GM23338 (cell line): ENCODE results near the gene EXTL1. TPM values are rescaled to one million over a fixed set of nuclear protein-coding genes. Genes with fewer than 3 reads are reported as not detected.

Experiments
- ATAC-seq: fragments of 200-7000 bp; cut with Tn5 transposase; 3 replicates; pipeline ENCODE4 v1.9.1; 2020
- DNase-seq: peaks from one replicate; pipeline ENCODE4 v3.0.0-alpha.2; 2015; ENCODE audit warnings: low spot score
- H2AFZ ChIP-seq: fragments of 200-600 bp; sonication (generic); 2 replicates; pipeline ENCODE4 v1.8.0; 2016; ENCODE audit warnings: antibody characterized with exemption, mild to moderate bottlenecking, moderate library complexity
- H3F3A ChIP-seq: fragments of 200-600 bp; sonication (generic); replicated peaks from 2 replicates; pipeline ENCODE4 v1.8.0; 2017; ENCODE audit warnings: antibody characterized with exemption, mixed run types, low read depth
- H3K27ac ChIP-seq: fragments of 200-600 bp; sonication (generic); 2 replicates; pipeline ENCODE4 v1.6.1; 2016; ENCODE audit warnings: low read depth
- H3K27me3 ChIP-seq: fragments of 200-600 bp; sonication (generic); 2 replicates; pipeline ENCODE4 v1.8.0; 2016; ENCODE audit warnings: mild to moderate bottlenecking, mixed run types, moderate library complexity; ENCODE audit not compliant: insufficient read depth
- H3K36me3 ChIP-seq: fragments of 200-600 bp; sonication (generic); 2 replicates; pipeline ENCODE4 v1.8.0; 2016; ENCODE audit warnings: mild to moderate bottlenecking; ENCODE audit not compliant: insufficient read depth
- H3K4me1 ChIP-seq: fragments of 200-600 bp; sonication (generic); 2 replicates; pipeline ENCODE4 v1.8.0; 2016; ENCODE audit warnings: mild to moderate bottlenecking, moderate library complexity; ENCODE audit not compliant: insufficient read depth
- H3K4me2 ChIP-seq: fragments of 200-600 bp; sonication (generic); 2 replicates; pipeline ENCODE4 v1.7.1; 2017; ENCODE audit warnings: mixed run types
- H3K4me3 ChIP-seq: fragments of 200-600 bp; sonication (generic); 2 replicates; pipeline ENCODE4 v1.6.1; 2016; ENCODE audit warnings: mixed run types
- H3K79me2 ChIP-seq: fragments of 200-600 bp; sonication (generic); replicated peaks from 2 replicates; pipeline ENCODE4 v1.8.0; 2017; ENCODE audit warnings: mild to moderate bottlenecking; ENCODE audit not compliant: insufficient read depth
- H3K9me2 ChIP-seq: fragments of 200-600 bp; sonication (generic); 2 replicates; pipeline ENCODE4 v1.8.0; 2017; ENCODE audit not compliant: insufficient read depth
- H4K20me1 ChIP-seq: fragments of 200-600 bp; sonication (generic); replicated peaks from 2 replicates; pipeline ENCODE4 v1.8.0; 2017; ENCODE audit warnings: mild to moderate bottlenecking; ENCODE audit not compliant: insufficient read depth
- H3K27ac Mint-ChIP-seq: 2 replicates; pipeline ENCODE4 v1.8.0; 2020; ENCODE audit warnings: inconsistent platforms, mild to moderate bottlenecking, moderate library complexity, mixed read lengths
- H3K27me3 Mint-ChIP-seq: 3 replicates; pipeline ENCODE4 v1.8.0; 2022; ENCODE audit warnings: low read depth, mild to moderate bottlenecking, moderate library complexity, mixed read lengths, inconsistent platforms; ENCODE audit not compliant: insufficient read depth, poor library complexity
- H3K36me3 Mint-ChIP-seq: 3 replicates; pipeline ENCODE4 v1.8.0; 2021; ENCODE audit warnings: low read depth, mild to moderate bottlenecking, inconsistent platforms, moderate library complexity, mixed read lengths
- H3K4me1 Mint-ChIP-seq: 3 replicates; pipeline ENCODE4 v1.8.0; 2020; ENCODE audit warnings: mild to moderate bottlenecking, inconsistent platforms, mixed read lengths
- H3K4me3 Mint-ChIP-seq: 3 replicates; pipeline ENCODE4 v1.8.0; 2021; ENCODE audit warnings: moderate library complexity, mild to moderate bottlenecking, inconsistent platforms, mixed read lengths
- H3K9me3 Mint-ChIP-seq: 3 replicates; pipeline ENCODE4 v1.8.0; 2020; ENCODE audit warnings: moderate library complexity, mild to moderate bottlenecking, inconsistent platforms, mixed read lengths
- CREB1 ChIP-seq: fragments of 250-450 bp; sonication (Bioruptor Pico); IDR thresholded peaks from 2 replicates; pipeline ENCODE4 v1.5.0; 2020; ENCODE audit warnings: low read depth, mild to moderate bottlenecking, moderate library complexity
- CTCF ChIP-seq, 2 experiments: fragments of 200-600 bp in 1 of 2; sonication (generic) in 1 of 2; conservative IDR thresholded peaks; 2 replicates each; pipeline versions ENCODE4 v1.5.1 to v1.6.1; 2016 to 2017; ENCODE audit warnings: antibody characterized with exemption in 2 of 2, low read depth in 2 of 2, mild to moderate bottlenecking in 2 of 2, moderate library complexity in 1 of 2
- ETS1 ChIP-seq: IDR thresholded peaks from 2 replicates; pipeline ENCODE4 v1.6.1; 2016; ENCODE audit warnings: antibody characterized with exemption
- EZH2 ChIP-seq: fragments of 200-600 bp; sonication (generic); IDR thresholded peaks from one replicate; pipeline ENCODE4 v1.8.0; 2017; ENCODE audit warnings: antibody characterized with exemption, mild to moderate bottlenecking, low read depth; ENCODE audit not compliant: unreplicated experiment
- EZH2phosphoT487 ChIP-seq: fragments of 200-600 bp; sonication (generic); IDR thresholded peaks from one replicate; pipeline ENCODE4 v1.8.1; 2018; ENCODE audit warnings: antibody characterized with exemption; ENCODE audit not compliant: unreplicated experiment
- JUNB ChIP-seq: IDR thresholded peaks from one replicate; pipeline ENCODE4 v1.6.1; 2016; ENCODE audit warnings: antibody characterized with exemption; ENCODE audit not compliant: unreplicated experiment
- POLR2AphosphoS5 ChIP-seq: IDR thresholded peaks from 2 replicates; pipeline ENCODE4 v1.6.1; 2016; ENCODE audit warnings: antibody characterized with exemption, low read depth
- STAT1 ChIP-seq: IDR thresholded peaks from one replicate; pipeline ENCODE4 v1.6.1; 2016; ENCODE audit warnings: antibody characterized with exemption; ENCODE audit not compliant: unreplicated experiment
- ZNF114 ChIP-seq: fragments of 250-450 bp; sonication (Bioruptor Pico); IDR thresholded peaks from 2 replicates; pipeline ENCODE4 v1.5.0; 2020; ENCODE audit warnings: mild to moderate bottlenecking, moderate library complexity
- ZNF331 ChIP-seq: fragments of 250-450 bp; sonication (Bioruptor Pico); IDR thresholded peaks from 2 replicates; pipeline ENCODE4 v1.5.0; 2020; ENCODE audit warnings: low read depth, mild to moderate bottlenecking, moderate library complexity
- polyA plus RNA-seq: library from polyadenylated mRNA; unstranded; fragments of >200 nt; fragmentation: Nextera tagmentation; extraction: Ambion mirVana; gene quantifications from 2 replicates; pipeline ENCODE4 v1.2.1, GENCODE V29; 2016
- total RNA-seq: library from RNA; depleted of rRNA; stranded (reverse); fragments of >200 nt; shearing (Covaris generic); gene quantifications from 2 replicates; pipeline ENCODE4 v1.2.3, GENCODE V29; 2014
- TF ChIP-seq, protein P1 (sequence below): IDR thresholded peaks from one replicate; pipeline ENCODE4 v1.6.1; 2018; ENCODE audit warnings: antibody characterized with exemption; ENCODE audit not compliant: unreplicated experiment
- TF ChIP-seq, protein P2 (sequence below): fragments of 250-450 bp; sonication (Bioruptor Pico); IDR thresholded peaks from 2 replicates; pipeline ENCODE4 v1.5.0; 2020; ENCODE audit warnings: mild to moderate bottlenecking, moderate library complexity

The EXTL1 gene
- total and polyA plus RNA-seq, 2 experiments from 2014 or later: 0.37 to 1.2 TPM

DNA sequence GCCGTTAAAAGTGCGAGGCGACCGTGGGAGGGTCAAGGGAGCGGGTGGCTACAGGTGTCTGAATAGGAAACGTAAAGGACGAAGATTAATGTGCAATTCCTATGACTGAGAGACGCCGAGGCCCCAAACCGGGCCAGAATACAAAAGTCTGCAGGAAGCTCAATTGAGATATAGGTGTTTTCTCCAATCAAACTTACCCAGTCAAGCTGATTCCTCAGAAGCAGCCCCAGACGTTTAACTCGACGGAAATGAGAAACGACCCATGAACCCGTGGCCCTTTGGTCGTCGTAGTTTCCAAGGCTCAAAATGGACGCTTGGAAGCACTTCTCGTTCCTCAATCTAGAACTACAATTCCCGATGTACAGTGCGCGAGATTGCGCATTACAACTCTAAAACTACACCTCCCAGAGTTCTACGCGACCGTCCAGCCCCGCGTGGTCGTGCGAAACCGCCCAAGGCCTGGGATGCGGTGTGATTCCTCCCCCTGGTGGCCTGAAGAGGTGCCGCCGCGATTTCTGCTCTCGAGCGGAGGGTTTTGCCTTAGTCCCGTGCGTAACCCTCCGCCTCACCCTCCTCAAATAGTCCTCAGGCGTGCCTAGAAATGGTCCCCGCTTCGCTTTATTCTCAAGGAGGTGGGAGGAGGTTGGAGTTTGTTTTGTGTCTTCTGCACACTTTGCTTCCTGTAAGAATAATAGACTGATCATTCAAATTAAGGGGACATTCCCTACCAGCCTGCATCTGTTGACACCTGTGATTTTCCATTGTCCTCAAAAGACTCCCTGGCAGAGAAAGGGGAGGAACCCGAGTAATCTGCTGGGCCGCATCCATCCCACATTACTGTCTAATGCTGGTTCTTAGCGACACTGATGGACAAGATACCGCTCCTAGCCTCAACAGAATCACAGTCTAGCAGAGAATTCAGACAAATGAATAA lies 23.5 kb upstream of the EXTL1 start, which contains the start of gene PAFAH2:
Gene PAFAH2 (minus strand): TSS at position 236 of the 934 bp plus-strand sequence. CDS start 7,247 bp downstream, outside the sequence.
- H3K27me3 Mint-ChIP-seq: peaks cover 12% of the 10 kb centered on the region
- Histone ChIP-seq H3F3A (no peaks in the 10 kb centered on the region), H3K4me1 (peaks cover 14% of the 10 kb centered on the region), H2AFZ (peak within 1 kb of the TSS; percentile 100), H3K36me3 (no peaks in the 10 kb centered on the region), H3K4me3 (peak within 1 kb of the TSS; percentile 58), H3K27me3 (no peaks in the 10 kb centered on the region), H3K79me2 (no peaks in the 10 kb centered on the region), H3K27ac (peak within 1 kb of the TSS; percentile 17; the same call in 1 of the 2 replicates), H3K4me2 (peak within 1 kb of the TSS; percentile 76), H4K20me1 (no peaks in the 10 kb centered on the region), H3K9me2 (no peaks in the 10 kb centered on the region)
- DNase-seq (peak; percentile 100), ATAC-seq (peak; percentile 96)
- peak within 1 kb of the TSS; percentile 97 for H3K27ac Mint-ChIP-seq
- no peaks in the 10 kb centered on the region for H3K9me3 Mint-ChIP-seq
- peak within 1 kb of the TSS; percentile 91 for H3K4me3 Mint-ChIP-seq
- peaks cover 29% of the 10 kb centered on the region for H3K4me1 Mint-ChIP-seq
- no peak for TF ChIP-seq STAT1
- TF ChIP-seq, protein P1, sequence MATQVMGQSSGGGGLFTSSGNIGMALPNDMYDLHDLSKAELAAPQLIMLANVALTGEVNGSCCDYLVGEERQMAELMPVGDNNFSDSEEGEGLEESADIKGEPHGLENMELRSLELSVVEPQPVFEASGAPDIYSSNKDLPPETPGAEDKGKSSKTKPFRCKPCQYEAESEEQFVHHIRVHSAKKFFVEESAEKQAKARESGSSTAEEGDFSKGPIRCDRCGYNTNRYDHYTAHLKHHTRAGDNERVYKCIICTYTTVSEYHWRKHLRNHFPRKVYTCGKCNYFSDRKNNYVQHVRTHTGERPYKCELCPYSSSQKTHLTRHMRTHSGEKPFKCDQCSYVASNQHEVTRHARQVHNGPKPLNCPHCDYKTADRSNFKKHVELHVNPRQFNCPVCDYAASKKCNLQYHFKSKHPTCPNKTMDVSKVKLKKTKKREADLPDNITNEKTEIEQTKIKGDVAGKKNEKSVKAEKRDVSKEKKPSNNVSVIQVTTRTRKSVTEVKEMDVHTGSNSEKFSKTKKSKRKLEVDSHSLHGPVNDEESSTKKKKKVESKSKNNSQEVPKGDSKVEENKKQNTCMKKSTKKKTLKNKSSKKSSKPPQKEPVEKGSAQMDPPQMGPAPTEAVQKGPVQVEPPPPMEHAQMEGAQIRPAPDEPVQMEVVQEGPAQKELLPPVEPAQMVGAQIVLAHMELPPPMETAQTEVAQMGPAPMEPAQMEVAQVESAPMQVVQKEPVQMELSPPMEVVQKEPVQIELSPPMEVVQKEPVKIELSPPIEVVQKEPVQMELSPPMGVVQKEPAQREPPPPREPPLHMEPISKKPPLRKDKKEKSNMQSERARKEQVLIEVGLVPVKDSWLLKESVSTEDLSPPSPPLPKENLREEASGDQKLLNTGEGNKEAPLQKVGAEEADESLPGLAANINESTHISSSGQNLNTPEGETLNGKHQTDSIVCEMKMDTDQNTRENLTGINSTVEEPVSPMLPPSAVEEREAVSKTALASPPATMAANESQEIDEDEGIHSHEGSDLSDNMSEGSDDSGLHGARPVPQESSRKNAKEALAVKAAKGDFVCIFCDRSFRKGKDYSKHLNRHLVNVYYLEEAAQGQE: no peak
- TF ChIP-seq ZNF331 (CRISPR knock-in tag): 0 out of 2 replicates have a peak, but pooled peaks have one; percentile 47
- TF ChIP-seq ZNF114: no peak
- TF ChIP-seq CTCF (conservative IDR thresholded peaks at IDR 0.05; ENCODE audit: low read depth in 2 of 2): peak; percentile 83 to 98
- TF ChIP-seq, protein P2, sequence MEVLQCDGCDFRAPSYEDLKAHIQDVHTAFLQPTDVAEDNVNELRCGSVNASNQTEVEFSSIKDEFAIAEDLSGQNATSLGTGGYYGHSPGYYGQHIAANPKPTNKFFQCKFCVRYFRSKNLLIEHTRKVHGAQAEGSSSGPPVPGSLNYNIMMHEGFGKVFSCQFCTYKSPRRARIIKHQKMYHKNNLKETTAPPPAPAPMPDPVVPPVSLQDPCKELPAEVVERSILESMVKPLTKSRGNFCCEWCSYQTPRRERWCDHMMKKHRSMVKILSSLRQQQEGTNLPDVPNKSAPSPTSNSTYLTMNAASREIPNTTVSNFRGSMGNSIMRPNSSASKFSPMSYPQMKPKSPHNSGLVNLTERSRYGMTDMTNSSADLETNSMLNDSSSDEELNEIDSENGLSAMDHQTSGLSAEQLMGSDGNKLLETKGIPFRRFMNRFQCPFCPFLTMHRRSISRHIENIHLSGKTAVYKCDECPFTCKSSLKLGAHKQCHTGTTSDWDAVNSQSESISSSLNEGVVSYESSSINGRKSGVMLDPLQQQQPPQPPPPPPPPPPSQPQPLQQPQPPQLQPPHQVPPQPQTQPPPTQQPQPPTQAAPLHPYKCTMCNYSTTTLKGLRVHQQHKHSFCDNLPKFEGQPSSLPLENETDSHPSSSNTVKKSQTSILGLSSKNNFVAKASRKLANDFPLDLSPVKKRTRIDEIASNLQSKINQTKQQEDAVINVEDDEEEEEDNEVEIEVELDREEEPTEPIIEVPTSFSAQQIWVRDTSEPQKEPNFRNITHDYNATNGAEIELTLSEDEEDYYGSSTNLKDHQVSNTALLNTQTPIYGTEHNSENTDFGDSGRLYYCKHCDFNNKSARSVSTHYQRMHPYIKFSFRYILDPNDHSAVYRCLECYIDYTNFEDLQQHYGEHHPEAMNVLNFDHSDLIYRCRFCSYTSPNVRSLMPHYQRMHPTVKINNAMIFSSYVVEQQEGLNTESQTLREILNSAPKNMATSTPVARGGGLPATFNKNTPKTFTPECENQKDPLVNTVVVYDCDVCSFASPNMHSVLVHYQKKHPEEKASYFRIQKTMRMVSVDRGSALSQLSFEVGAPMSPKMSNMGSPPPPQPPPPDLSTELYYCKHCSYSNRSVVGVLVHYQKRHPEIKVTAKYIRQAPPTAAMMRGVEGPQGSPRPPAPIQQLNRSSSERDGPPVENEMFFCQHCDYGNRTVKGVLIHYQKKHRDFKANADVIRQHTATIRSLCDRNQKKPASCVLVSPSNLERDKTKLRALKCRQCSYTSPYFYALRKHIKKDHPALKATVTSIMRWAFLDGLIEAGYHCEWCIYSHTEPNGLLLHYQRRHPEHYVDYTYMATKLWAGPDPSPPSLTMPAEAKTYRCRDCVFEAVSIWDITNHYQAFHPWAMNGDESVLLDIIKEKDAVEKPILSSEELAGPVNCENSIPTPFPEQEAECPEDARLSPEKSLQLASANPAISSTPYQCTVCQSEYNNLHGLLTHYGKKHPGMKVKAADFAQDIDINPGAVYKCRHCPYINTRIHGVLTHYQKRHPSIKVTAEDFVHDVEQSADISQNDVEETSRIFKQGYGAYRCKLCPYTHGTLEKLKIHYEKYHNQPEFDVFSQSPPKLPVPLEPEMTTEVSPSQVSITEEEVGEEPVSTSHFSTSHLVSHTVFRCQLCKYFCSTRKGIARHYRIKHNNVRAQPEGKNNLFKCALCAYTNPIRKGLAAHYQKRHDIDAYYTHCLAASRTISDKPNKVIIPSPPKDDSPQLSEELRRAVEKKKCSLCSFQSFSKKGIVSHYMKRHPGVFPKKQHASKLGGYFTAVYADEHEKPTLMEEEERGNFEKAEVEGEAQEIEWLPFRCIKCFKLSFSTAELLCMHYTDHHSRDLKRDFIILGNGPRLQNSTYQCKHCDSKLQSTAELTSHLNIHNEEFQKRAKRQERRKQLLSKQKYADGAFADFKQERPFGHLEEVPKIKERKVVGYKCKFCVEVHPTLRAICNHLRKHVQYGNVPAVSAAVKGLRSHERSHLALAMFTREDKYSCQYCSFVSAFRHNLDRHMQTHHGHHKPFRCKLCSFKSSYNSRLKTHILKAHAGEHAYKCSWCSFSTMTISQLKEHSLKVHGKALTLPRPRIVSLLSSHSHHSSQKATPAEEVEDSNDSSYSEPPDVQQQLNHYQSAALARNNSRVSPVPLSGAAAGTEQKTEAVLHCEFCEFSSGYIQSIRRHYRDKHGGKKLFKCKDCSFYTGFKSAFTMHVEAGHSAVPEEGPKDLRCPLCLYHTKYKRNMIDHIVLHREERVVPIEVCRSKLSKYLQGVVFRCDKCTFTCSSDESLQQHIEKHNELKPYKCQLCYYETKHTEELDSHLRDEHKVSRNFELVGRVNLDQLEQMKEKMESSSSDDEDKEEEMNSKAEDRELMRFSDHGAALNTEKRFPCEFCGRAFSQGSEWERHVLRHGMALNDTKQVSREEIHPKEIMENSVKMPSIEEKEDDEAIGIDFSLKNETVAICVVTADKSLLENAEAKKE (CRISPR knock-in tag): no peak
- no peak for TF ChIP-seq JUNB
- peak; percentile 100 for TF ChIP-seq ETS1
- peak; percentile 52 for TF ChIP-seq POLR2AphosphoS5
- TF ChIP-seq EZH2phosphoT487: no peak
- peak; percentile 85 for TF ChIP-seq CREB1 (CRISPR knock-in tag)
- TF ChIP-seq EZH2: no peak
- H3K36me3 Mint-ChIP-seq: no peaks in the 10 kb centered on the region
